HEK293T (cell line): ENCODE data around the gene NT5DC2.

Experiments
- CTCF ChIA-PET: fragments of 350-600 bp; formaldehyde crosslinking; extraction: SDS; loops from one replicate; lab custom pipeline; 2021; ENCODE audit warnings: antibody characterized with exemption, inconsistent platforms; lab: Yijun Ruan, JAX
- POLR2A ChIA-PET: fragments of 350-600 bp; formaldehyde crosslinking; extraction: SDS; loops from one replicate; lab custom pipeline; 2020; ENCODE audit warnings: antibody characterized with exemption, inconsistent platforms; lab: Yijun Ruan, JAX
- DNase-seq: peaks from one replicate; pipeline ENCODE4 v3.0.0; 2012; ENCODE audit warnings: mixed read lengths; ENCODE audit errors: extremely low spot score
- ARNT ChIP-seq: fragments of 450-650 bp; IDR thresholded peaks from 2 replicates; pipeline ENCODE4 v1.6.1; 2017; ENCODE audit warnings: mild to moderate bottlenecking
- BHLHE40 ChIP-seq: fragments of 450-650 bp; IDR thresholded peaks from 2 replicates; pipeline ENCODE4 v1.6.1; 2016; ENCODE audit warnings: mild to moderate bottlenecking, moderate library complexity, borderline replicate concordance
- CTBP1 ChIP-seq: fragments of 450-650 bp; IDR thresholded peaks from 2 replicates; pipeline ENCODE4 v1.6.1; 2016; ENCODE audit warnings: borderline replicate concordance
- ELF4 ChIP-seq: fragments of 450-650 bp; IDR thresholded peaks from 2 replicates; pipeline ENCODE4 v1.6.1; 2017; ENCODE audit warnings: antibody characterized with exemption
- FOXA1 ChIP-seq: fragments of 450-650 bp; IDR thresholded peaks from 2 replicates; pipeline ENCODE4 v1.6.1; 2016; ENCODE audit warnings: mild to moderate bottlenecking
- FOXK2 ChIP-seq: fragments of 450-650 bp; IDR thresholded peaks from 2 replicates; pipeline ENCODE4 v1.6.1; 2016; ENCODE audit warnings: mild to moderate bottlenecking
- FOXM1 ChIP-seq: fragments of 450-650 bp; IDR thresholded peaks from 2 replicates; pipeline ENCODE4 v1.6.1; 2017; ENCODE audit warnings: mild to moderate bottlenecking, borderline replicate concordance
- HDGF ChIP-seq: fragments of 450-650 bp; IDR thresholded peaks from 2 replicates; pipeline ENCODE4 v1.6.1; 2017; ENCODE audit warnings: antibody characterized with exemption, borderline replicate concordance
- L3MBTL2 ChIP-seq: fragments of 450-650 bp; conservative IDR thresholded peaks from 2 replicates; pipeline ENCODE4 v1.6.1; 2016; ENCODE audit warnings: mild to moderate bottlenecking
- LEF1 ChIP-seq: fragments of 450-650 bp; IDR thresholded peaks from 2 replicates; pipeline ENCODE4 v1.6.1; 2017; ENCODE audit warnings: mild to moderate bottlenecking, borderline replicate concordance
- NFRKB ChIP-seq: fragments of 450-650 bp; IDR thresholded peaks from 2 replicates; pipeline ENCODE4 v1.6.1; 2016; ENCODE audit warnings: mild to moderate bottlenecking, moderate library complexity
- SP1 ChIP-seq: fragments of 450-650 bp; IDR thresholded peaks from 2 replicates; pipeline ENCODE4 v1.6.1; 2017
- SUZ12 ChIP-seq: fragments of 450-650 bp; IDR thresholded peaks from 2 replicates; pipeline ENCODE4 v1.6.1; 2016; ENCODE audit warnings: mild to moderate bottlenecking
- TARDBP ChIP-seq: fragments of 450-650 bp; IDR thresholded peaks from 2 replicates; pipeline ENCODE4 v1.6.1; 2016
- ZNF384 ChIP-seq: fragments of 450-650 bp; IDR thresholded peaks from 2 replicates; pipeline ENCODE4 v1.6.1; 2016
- TF ChIP-seq, protein P1 (sequence below): fragments of 450-650 bp; IDR thresholded peaks from 2 replicates; pipeline ENCODE4 v1.6.1; 2016

The NT5DC2 gene

DNA sequence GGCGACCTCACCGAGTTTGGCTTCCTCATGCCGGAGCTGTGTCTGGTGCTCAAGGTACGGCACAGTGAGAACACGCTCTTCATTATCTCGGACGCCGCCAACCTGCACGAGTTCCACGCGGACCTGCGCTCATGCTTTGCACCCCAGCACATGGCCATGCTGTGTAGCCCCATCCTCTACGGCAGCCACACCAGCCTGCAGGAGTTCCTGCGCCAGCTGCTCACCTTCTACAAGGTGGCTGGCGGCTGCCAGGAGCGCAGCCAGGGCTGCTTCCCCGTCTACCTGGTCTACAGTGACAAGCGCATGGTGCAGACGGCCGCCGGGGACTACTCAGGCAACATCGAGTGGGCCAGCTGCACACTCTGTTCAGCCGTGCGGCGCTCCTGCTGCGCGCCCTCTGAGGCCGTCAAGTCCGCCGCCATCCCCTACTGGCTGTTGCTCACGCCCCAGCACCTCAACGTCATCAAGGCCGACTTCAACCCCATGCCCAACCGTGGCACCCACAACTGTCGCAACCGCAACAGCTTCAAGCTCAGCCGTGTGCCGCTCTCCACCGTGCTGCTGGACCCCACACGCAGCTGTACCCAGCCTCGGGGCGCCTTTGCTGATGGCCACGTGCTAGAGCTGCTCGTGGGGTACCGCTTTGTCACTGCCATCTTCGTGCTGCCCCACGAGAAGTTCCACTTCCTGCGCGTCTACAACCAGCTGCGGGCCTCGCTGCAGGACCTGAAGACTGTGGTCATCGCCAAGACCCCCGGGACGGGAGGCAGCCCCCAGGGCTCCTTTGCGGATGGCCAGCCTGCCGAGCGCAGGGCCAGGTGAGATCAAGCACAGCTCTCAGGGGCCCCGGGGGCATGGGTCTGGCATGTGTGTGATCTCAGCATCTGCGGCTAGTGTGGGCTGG is 45.6 kb downstream of the NT5DC2 start:
- no peak for TF ChIP-seq ZNF384
- TF ChIP-seq CTBP1, result no peak
- TF ChIP-seq BHLHE40, result no peak
- no peak for TF ChIP-seq L3MBTL2
- no peak for TF ChIP-seq SUZ12
- TF ChIP-seq ARNT, result no peak
- TF ChIP-seq FOXK2, result no peak
- no peak for TF ChIP-seq ELF4
- CTCF ChIA-PET, result no interaction called here
- DNase-seq, result no peak
- POLR2A ChIA-PET, result no interaction called here

GRCh38 chr3:52487050-52487787 is 46.4 kb downstream of the NT5DC2 start:
- no peak for DNase-seq
- CTCF ChIA-PET, result no interaction called here
- POLR2A ChIA-PET, result no interaction called here
- TF ChIP-seq ZNF384 (no peak), HDGF (no peak), FOXM1 (no peak), SUZ12 (no peak), BHLHE40 (no peak), NFRKB (no peak)
- TF ChIP-seq, protein P1, sequence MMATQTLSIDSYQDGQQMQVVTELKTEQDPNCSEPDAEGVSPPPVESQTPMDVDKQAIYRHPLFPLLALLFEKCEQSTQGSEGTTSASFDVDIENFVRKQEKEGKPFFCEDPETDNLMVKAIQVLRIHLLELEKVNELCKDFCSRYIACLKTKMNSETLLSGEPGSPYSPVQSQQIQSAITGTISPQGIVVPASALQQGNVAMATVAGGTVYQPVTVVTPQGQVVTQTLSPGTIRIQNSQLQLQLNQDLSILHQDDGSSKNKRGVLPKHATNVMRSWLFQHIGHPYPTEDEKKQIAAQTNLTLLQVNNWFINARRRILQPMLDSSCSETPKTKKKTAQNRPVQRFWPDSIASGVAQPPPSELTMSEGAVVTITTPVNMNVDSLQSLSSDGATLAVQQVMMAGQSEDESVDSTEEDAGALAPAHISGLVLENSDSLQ, result no peak

- ChIA-PET CTCF (no interaction called here), POLR2A (no interaction called here)
- no peak for DNase-seq
- no peak for TF ChIP-seq FOXK2
- TF ChIP-seq SP1, result no peak
- no peak for TF ChIP-seq ELF4
- TF ChIP-seq BHLHE40, result no peak
- no peak for TF ChIP-seq FOXA1
- TF ChIP-seq LEF1, result no peak
- no peak for TF ChIP-seq L3MBTL2
- no peak for TF ChIP-seq ZNF384
- TF ChIP-seq NFRKB, result no peak
- TF ChIP-seq FOXM1, result no peak
- TF ChIP-seq, protein P1, result no peak
- no peak for TF ChIP-seq HDGF
- no peak for TF ChIP-seq TARDBP
- TF ChIP-seq CTBP1, result no peak
- no peak for TF ChIP-seq ARNT
- no peak for TF ChIP-seq SUZ12
Measured at GRCh38 chr3:52484680-52485461, 48.8 kb downstream of the NT5DC2 start.

DNA sequence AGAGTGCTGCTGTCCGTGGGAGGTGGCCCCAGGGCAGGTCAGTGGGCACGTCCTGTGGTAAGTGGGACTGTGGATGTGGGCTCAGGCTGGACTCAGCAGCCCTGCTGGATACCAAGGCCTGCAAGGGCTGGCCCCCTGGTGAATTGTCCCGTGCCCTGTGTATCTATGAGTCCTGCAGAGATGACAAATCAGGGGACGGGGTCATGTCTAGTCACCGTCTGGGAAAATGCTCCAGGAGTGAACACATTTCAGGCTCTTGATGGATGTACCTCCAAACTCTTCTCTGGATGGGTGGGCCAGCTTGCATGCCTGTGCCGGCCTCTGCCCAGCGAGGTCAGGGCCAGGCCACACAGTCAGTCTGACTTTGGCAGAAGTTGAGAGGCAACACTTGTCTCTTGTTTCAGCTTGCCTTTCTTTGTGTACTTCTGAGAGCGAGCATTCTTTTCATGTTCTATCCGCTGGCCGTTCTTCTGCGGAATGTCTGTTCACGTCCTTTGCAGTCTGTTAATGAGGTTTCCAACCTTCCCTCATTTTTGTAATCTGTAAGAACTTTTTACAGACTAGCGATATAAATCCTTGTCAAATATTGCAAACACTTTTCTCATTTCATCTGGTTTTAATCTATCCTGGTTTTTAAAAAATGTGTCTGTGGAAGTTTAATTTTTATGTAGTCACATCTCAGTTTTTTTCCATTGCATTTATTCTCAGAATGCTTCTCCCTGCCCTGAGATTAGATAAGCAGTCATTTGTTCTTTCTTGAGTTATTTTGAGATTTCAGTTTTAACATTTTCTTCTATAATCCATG is 49.9 kb downstream of the NT5DC2 start:
- CTCF ChIA-PET, result no interaction called here
- POLR2A ChIA-PET, result no interaction called here
- TF ChIP-seq LEF1 (no peak), CTBP1 (no peak)
- DNase-seq, result no peak

- DNase-seq, result no peak
- TF ChIP-seq, protein P1, result no peak
- TF ChIP-seq TARDBP, result no peak
- no peak for TF ChIP-seq HDGF
- no peak for TF ChIP-seq SUZ12
- ChIA-PET CTCF (no interaction called here), POLR2A (no interaction called here)
Measured at GRCh38 chr3:52483081-52483480, 50.6 kb downstream of the NT5DC2 start.
